Measurements from ENCODE around the gene R3HDML. TPM values are rescaled to one million over a fixed set of nuclear protein-coding genes. Genes with fewer than 3 reads are reported as not detected.

Gene R3HDML
- total and polyA plus RNA-seq, 9 of the 15 experiments (the other 6 are each of a cell fraction or from before 2014, with no cell fraction given) = not detected

- peak; percentile 83 for TF ChIP-seq MAX (CRISPR knock-in tag; IDR thresholded peaks at IDR 0.05)
- TF ChIP-seq THAP12 (CRISPR knock-in tag; IDR thresholded peaks at IDR 0.05) = no peak
- no peak for TF ChIP-seq COPS2 (conservative IDR thresholded peaks at IDR 0.05)
- no peak for TF ChIP-seq ZNF639 (CRISPR knock-in tag; conservative IDR thresholded peaks at IDR 0.05 in 1 of 2, IDR thresholded peaks at IDR 0.05 in 1 of 2)
- TF ChIP-seq AFF4 (CRISPR knock-in tag; IDR thresholded peaks at IDR 0.05) = no peak
- TF ChIP-seq ELF2 (CRISPR knock-in tag; IDR thresholded peaks at IDR 0.05) = no peak
- TF ChIP-seq LARP7 (IDR thresholded peaks at IDR 0.05) = no peak; the same call in 1 of the 2 replicates
- TF ChIP-seq AFF1 (IDR thresholded peaks at IDR 0.05; ENCODE audit: low read depth in 1 of 2, partially characterized antibody in 2 of 2) = no peak
- TF ChIP-seq ARNT (IDR thresholded peaks at IDR 0.05) = no peak
- TF ChIP-seq FUS (optimal IDR thresholded peaks at IDR 0.05; ENCODE audit: low read depth, low read length) = no peak
- TF ChIP-seq RCOR1 (IDR thresholded peaks at IDR 0.05; ENCODE audit: borderline replicate concordance in 1 of 2, low read depth in 2 of 2, low read length in 2 of 2) = no peak; a peak in 1 of 4 replicates
- peak; percentile 82 for TF ChIP-seq GABPB1 (CRISPR knock-in tag; IDR thresholded peaks at IDR 0.05)
- TF ChIP-seq CBFA2T3 (IDR thresholded peaks at IDR 0.05) = 0 out of 2 replicates have a peak, but pooled peaks have one; percentile 19
Observed at GRCh38 chr20:44310664-44311639, 25.9 kb upstream of the R3HDML start, which contains the start of gene FITM2 (continued).

Data from K562 (cell line).